HepG2 (cell line): ENCODE data around the gene CAMK2D. TPM values are rescaled to one million over a fixed set of nuclear protein-coding genes. Genes with fewer than 3 reads are reported as not detected.

Experiments
- ATAC-seq: fragments of 200-7000 bp; cut with Tn5 transposase; 3 replicates; pipeline ENCODE4 v1.9.1; 2020; ENCODE audit warnings: mild to moderate bottlenecking, moderate library complexity
- BruUV-seq: library from RNA; stranded (reverse); fragments of 400-500 nt; replicated peaks from 2 replicates; lab custom pipeline; 2021; lab: Mats Ljungman, UMichigan
- CTCF ChIA-PET: fragments of 300-600 bp; formaldehyde crosslinking; extraction: SDS; loops from one replicate; lab custom pipeline; 2021; ENCODE audit warnings: low total read pairs, inconsistent platforms, low intra/inter-chr PET ratio; lab: Yijun Ruan, JAX
- POLR2A ChIA-PET: fragments of 350-600 bp; sonication (Branson Sonifier 250); formaldehyde crosslinking; loops from one replicate; lab custom pipeline; 2020; ENCODE audit warnings: antibody characterized with exemption, inconsistent platforms; lab: Yijun Ruan, JAX
- DNase-seq: peaks from one replicate; pipeline ENCODE4 v3.0.0-alpha.2; 2015; ENCODE audit warnings: low spot score
- FAIRE-seq: peaks from 3 replicates; lab custom pipeline; 2011; peaks lifted over from hg19 to GRCh38; lab: Jason Lieb, UNC
- H2AFZ ChIP-seq: one replicate; pipeline ENCODE4 v1.6.1; 2011; ENCODE audit warnings: low read length, inconsistent platforms
- H3K27ac ChIP-seq: fragments of 300-600 bp; 3 replicates; pipeline ENCODE4 v1.8.0; 2011; ENCODE audit warnings: mixed run types, mild to moderate bottlenecking, mixed read lengths, low read length, inconsistent platforms; ENCODE audit not compliant: insufficient read depth; ENCODE audit errors: extremely low read length
- H3K27me3 ChIP-seq, 2 experiments: fragments of 200-600 bp in 1 of 2; 2 replicates in 1 of 2; 3 replicates in 1 of 2; pipeline versions ENCODE4 v1.6.0 to v1.8.0; 2011; ENCODE audit warnings: low read length in 2 of 2, mild to moderate bottlenecking in 2 of 2, moderate library complexity in 2 of 2, inconsistent platforms in 1 of 2; ENCODE audit not compliant: insufficient read depth in 2 of 2, control insufficient read depth in 1 of 2
- H3K36me3 ChIP-seq, 2 experiments: fragments of 200-600 bp in 1 of 2; replicated peaks in 1 of 2; 2 replicates in 1 of 2; 3 replicates in 1 of 2; pipeline versions ENCODE4 v1.5.1 to v1.8.0; 2011; ENCODE audit warnings: low read length in 2 of 2, inconsistent platforms in 1 of 2; ENCODE audit not compliant: insufficient read depth in 2 of 2, control insufficient read depth in 1 of 2
- H3K4me1 ChIP-seq: 2 replicates; pipeline ENCODE4 v1.5.1; 2012; ENCODE audit warnings: low read length, inconsistent platforms; ENCODE audit not compliant: insufficient read depth
- H3K4me2 ChIP-seq: 2 replicates; pipeline ENCODE4 v1.6.0; 2011; ENCODE audit warnings: low read depth, low read length, inconsistent platforms
- H3K4me3 ChIP-seq, 3 experiments: fragments of 200-600 bp in 1 of 3; sonication (generic), shearing (Covaris generic) in 1 of 3; replicated peaks in 1 of 3; 2 replicates each; pipeline ENCODE4 v1.5.1; 2011 to 2016; ENCODE audit warnings: low read length in 3 of 3, inconsistent platforms in 2 of 3, low read depth in 2 of 3, mild to moderate bottlenecking in 2 of 3, control low read depth in 1 of 3, mixed read lengths in 1 of 3; ENCODE audit not compliant: insufficient read depth in 1 of 3
- H3K79me2 ChIP-seq: one replicate; pipeline ENCODE4 v1.6.1; 2011; ENCODE audit warnings: low read length, inconsistent platforms; ENCODE audit not compliant: insufficient read depth
- H3K9ac ChIP-seq: 2 replicates; pipeline ENCODE4 v1.6.0; 2011; ENCODE audit warnings: mild to moderate bottlenecking, low read depth, low read length, inconsistent platforms; ENCODE audit not compliant: insufficient read depth
- H3K9me3 ChIP-seq: 2 replicates; pipeline ENCODE4 v1.5.1; 2012; ENCODE audit warnings: mild to moderate bottlenecking, low read length
- H4K20me1 ChIP-seq: 2 replicates; pipeline ENCODE4 v1.6.0; 2011; ENCODE audit warnings: inconsistent platforms, mild to moderate bottlenecking, low read length, moderate library complexity; ENCODE audit not compliant: insufficient read depth
- ARNT ChIP-seq: fragments of 450-650 bp; IDR thresholded peaks from 2 replicates; pipeline ENCODE4 v1.6.1; 2017
- CHD2 ChIP-seq: IDR thresholded peaks from 2 replicates; pipeline ENCODE4 v1.6.1; 2011; ENCODE audit warnings: low read depth, low read length, improper control_type of control experiment
- GZF1 ChIP-seq: sonication (generic); formaldehyde crosslinking; IDR thresholded peaks from 2 replicates; pipeline ENCODE4 v1.5.1; 2020; ENCODE audit warnings: mild to moderate bottlenecking, missing genetic modification reagents
- HNRNPH1 ChIP-seq: fragments of 200-400 bp; formaldehyde crosslinking; optimal IDR thresholded peaks from 2 replicates; pipeline ENCODE3; 2017; ENCODE audit warnings: mild to moderate bottlenecking, low read depth, low read length
- NFE2L1 ChIP-seq: sonication (generic); formaldehyde crosslinking; IDR thresholded peaks from 2 replicates; pipeline ENCODE4 v1.4.0; 2020; ENCODE audit warnings: missing genetic modification reagents, mild to moderate bottlenecking, borderline replicate concordance
- ZBTB1 ChIP-seq: sonication (generic); formaldehyde crosslinking; IDR thresholded peaks from 2 replicates; pipeline ENCODE4 v1.4.0; 2020; ENCODE audit warnings: missing genetic modification reagents, borderline replicate concordance
- ZFP41 ChIP-seq: sonication (generic); formaldehyde crosslinking; IDR thresholded peaks from 2 replicates; pipeline ENCODE4 v1.4.0; 2020; ENCODE audit warnings: mild to moderate bottlenecking, missing genetic modification reagents, borderline replicate concordance
- ZNF543 ChIP-seq: sonication (generic); formaldehyde crosslinking; IDR thresholded peaks from 2 replicates; pipeline ENCODE4 v1.4.0; 2020; ENCODE audit warnings: mild to moderate bottlenecking, missing genetic modification reagents
- ZNF770 ChIP-seq: sonication (generic); formaldehyde crosslinking; IDR thresholded peaks from 2 replicates; pipeline ENCODE4 v1.5.0; 2020; ENCODE audit warnings: mild to moderate bottlenecking, missing genetic modification reagents
- WGBS: methylation state at CpG from one replicate; pipeline ENCODE4 v1.1.6; 2017; ENCODE audit warnings: low lambda C conversion rate; 5-methylcytosine and 5-hydroxymethylcytosine counted together
- in situ Hi-C: cut with HindIII; loops from 2 replicates; pipeline ENCODE4 v1.10.0; 2017; ENCODE audit warnings: low pct_unique_long_range_greater_than_20kb; ENCODE audit not compliant: extremely low pct_ligation_motif_present
- intact Hi-C: fragments of 100-400 bp; cut with micrococcal nuclease; formaldehyde crosslinking; loops from one replicate; pipeline ENCODE4 v1.10.0; 2022; ENCODE audit not compliant: unreplicated experiment
- polyA plus RNA-seq, 8 experiments: library from polyadenylated mRNA; depleted of rRNA in 3 of 8; stranded (reverse) in 7 of 8; unstranded in 1 of 8; fragments of >200 nt; fragmentation: Illumina TruSeq in 4 of 8; extraction: Trizol in 4 of 8; gene quantifications; 2 replicates each; pipeline versions ENCODE4 v1.2.1 to v1.2.3, GENCODE V29; 2011 to 2016; ENCODE audit warnings: low read depth in 4 of 8, missing spikeins in 1 of 8, mixed read lengths in 1 of 8; ENCODE audit not compliant: insufficient read depth in 1 of 8
- total RNA-seq, 5 experiments: library from RNA; depleted of rRNA; stranded (reverse); fragments of >200 nt; fragmentation: Illumina TruSeq; extraction: Trizol; gene quantifications; 2 replicates each; pipeline ENCODE4 v1.2.3, GENCODE V29; 2016; ENCODE audit warnings: low read depth in 1 of 5
- TF ChIP-seq, protein P1 (sequence below): sonication (generic); formaldehyde crosslinking; conservative IDR thresholded peaks from 2 replicates; pipeline ENCODE4 v1.4.0; 2020; ENCODE audit warnings: missing genetic modification reagents
- TF ChIP-seq, protein P2 (sequence below): IDR thresholded peaks from 2 replicates; pipeline ENCODE4 v1.6.1; 2016; ENCODE audit warnings: low read depth, missing genetic modification reagents, missing compliant biosample characterization

Gene CAMK2D
- total and polyA plus RNA-seq, 2 of the 13 experiments (the other 11 are each of a cell fraction or from before 2014, with no cell fraction given) = 18.0 to 65.4 TPM

DNA sequence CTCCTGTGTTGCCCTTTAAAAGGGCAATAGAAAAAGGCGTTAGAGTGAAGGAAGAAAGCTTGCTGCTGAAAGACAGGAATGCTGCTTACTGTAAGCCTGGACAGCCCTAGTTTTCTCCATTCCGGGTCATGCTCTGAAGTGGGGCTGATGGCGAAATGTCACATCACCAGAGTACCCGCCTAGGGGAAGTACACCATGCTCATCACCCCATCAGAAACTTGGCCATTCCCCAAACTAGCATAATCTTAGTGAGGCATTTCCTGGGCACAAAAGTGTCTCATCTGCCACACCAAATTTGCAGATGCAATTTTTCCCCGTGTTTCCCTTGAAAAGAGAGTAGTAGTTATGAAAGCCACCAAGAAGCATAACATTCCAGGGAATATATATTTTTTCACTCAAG, 47.8 kb upstream of the CAMK2D start:
- Histone ChIP-seq H3K36me3 (no peaks in the 10 kb centered on the region), H3K4me1 (no peaks in the 10 kb centered on the region), H4K20me1 (no peaks in the 10 kb centered on the region), H3K27ac (no peak overlapping the region), H3K9ac (no peak overlapping the region), H3K27me3 (no peaks in the 10 kb centered on the region), H3K4me3 (no peak overlapping the region), H2AFZ (no peak overlapping the region), H3K9me3 (no peaks in the 10 kb centered on the region), H3K4me2 (no peak overlapping the region), H3K79me2 (no peaks in the 10 kb centered on the region)
- WGBS = 14% methylated on average over 5 of the region's 5 CpGs
- intact Hi-C loops (no loop called here), in situ Hi-C loops (no loop called here)
- no peak for ATAC-seq
- BruUV-seq = no TSS peak
- ChIA-PET CTCF (no interaction called here), POLR2A (no interaction called here)
- no peak for FAIRE-seq
- TF ChIP-seq NFE2L1 (no peak), ZNF543 (CRISPR knock-in tag) (no peak), ARNT (no peak), CHD2 (no peak)
- TF ChIP-seq, protein P1, sequence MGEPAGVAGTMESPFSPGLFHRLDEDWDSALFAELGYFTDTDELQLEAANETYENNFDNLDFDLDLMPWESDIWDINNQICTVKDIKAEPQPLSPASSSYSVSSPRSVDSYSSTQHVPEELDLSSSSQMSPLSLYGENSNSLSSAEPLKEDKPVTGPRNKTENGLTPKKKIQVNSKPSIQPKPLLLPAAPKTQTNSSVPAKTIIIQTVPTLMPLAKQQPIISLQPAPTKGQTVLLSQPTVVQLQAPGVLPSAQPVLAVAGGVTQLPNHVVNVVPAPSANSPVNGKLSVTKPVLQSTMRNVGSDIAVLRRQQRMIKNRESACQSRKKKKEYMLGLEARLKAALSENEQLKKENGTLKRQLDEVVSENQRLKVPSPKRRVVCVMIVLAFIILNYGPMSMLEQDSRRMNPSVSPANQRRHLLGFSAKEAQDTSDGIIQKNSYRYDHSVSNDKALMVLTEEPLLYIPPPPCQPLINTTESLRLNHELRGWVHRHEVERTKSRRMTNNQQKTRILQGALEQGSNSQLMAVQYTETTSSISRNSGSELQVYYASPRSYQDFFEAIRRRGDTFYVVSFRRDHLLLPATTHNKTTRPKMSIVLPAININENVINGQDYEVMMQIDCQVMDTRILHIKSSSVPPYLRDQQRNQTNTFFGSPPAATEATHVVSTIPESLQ (CRISPR knock-in tag) = no peak
- no peak for DNase-seq

- DNase-seq (no peak), ATAC-seq (no peak), FAIRE-seq (no peak)
- H3K27ac ChIP-seq = no peak overlapping the region
- H3K9ac ChIP-seq = no peak overlapping the region
- H3K9me3 ChIP-seq = no peaks in the 10 kb centered on the region
- H3K4me2 ChIP-seq = no peak overlapping the region
- no TSS peak for BruUV-seq
- CTCF ChIA-PET = no interaction called here
- H3K4me3 ChIP-seq = no peak overlapping the region
- no peaks in the 10 kb centered on the region for H3K4me1 ChIP-seq
- H4K20me1 ChIP-seq = no peaks in the 10 kb centered on the region
- no peaks in the 10 kb centered on the region for H3K79me2 ChIP-seq
- POLR2A ChIA-PET = no interaction called here
- no peaks in the 10 kb centered on the region for H3K27me3 ChIP-seq
- no peak overlapping the region for H2AFZ ChIP-seq
- no peaks in the 10 kb centered on the region for H3K36me3 ChIP-seq
- in situ Hi-C loops = no loop called here
- intact Hi-C loops = no loop called here
- TF ChIP-seq ZNF770 (CRISPR knock-in tag) (no peak), ZBTB1 (CRISPR knock-in tag) (no peak), GZF1 (CRISPR knock-in tag) (no peak), HNRNPH1 (no peak), ZFP41 (CRISPR knock-in tag) (no peak)
- TF ChIP-seq, protein P2, sequence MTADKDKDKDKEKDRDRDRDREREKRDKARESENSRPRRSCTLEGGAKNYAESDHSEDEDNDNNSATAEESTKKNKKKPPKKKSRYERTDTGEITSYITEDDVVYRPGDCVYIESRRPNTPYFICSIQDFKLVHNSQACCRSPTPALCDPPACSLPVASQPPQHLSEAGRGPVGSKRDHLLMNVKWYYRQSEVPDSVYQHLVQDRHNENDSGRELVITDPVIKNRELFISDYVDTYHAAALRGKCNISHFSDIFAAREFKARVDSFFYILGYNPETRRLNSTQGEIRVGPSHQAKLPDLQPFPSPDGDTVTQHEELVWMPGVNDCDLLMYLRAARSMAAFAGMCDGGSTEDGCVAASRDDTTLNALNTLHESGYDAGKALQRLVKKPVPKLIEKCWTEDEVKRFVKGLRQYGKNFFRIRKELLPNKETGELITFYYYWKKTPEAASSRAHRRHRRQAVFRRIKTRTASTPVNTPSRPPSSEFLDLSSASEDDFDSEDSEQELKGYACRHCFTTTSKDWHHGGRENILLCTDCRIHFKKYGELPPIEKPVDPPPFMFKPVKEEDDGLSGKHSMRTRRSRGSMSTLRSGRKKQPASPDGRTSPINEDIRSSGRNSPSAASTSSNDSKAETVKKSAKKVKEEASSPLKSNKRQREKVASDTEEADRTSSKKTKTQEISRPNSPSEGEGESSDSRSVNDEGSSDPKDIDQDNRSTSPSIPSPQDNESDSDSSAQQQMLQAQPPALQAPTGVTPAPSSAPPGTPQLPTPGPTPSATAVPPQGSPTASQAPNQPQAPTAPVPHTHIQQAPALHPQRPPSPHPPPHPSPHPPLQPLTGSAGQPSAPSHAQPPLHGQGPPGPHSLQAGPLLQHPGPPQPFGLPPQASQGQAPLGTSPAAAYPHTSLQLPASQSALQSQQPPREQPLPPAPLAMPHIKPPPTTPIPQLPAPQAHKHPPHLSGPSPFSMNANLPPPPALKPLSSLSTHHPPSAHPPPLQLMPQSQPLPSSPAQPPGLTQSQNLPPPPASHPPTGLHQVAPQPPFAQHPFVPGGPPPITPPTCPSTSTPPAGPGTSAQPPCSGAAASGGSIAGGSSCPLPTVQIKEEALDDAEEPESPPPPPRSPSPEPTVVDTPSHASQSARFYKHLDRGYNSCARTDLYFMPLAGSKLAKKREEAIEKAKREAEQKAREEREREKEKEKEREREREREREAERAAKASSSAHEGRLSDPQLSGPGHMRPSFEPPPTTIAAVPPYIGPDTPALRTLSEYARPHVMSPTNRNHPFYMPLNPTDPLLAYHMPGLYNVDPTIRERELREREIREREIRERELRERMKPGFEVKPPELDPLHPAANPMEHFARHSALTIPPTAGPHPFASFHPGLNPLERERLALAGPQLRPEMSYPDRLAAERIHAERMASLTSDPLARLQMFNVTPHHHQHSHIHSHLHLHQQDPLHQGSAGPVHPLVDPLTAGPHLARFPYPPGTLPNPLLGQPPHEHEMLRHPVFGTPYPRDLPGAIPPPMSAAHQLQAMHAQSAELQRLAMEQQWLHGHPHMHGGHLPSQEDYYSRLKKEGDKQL (CRISPR knock-in tag) = no peak
These were observed 45.3 kb upstream of the CAMK2D start for GRCh38 chr4:113806850-113807249.
